Measurements from ENCODE around the gene LEFTY1. TPM values are rescaled to one million over a fixed set of nuclear protein-coding genes. Genes with fewer than 3 reads are reported as not detected.
A peak's percentile ranks its signal among the peaks of the same experiment; 100 is the strongest.

LEFTY1 gene
- total and polyA plus RNA-seq, 2 of the 13 experiments (the other 11 are each of a cell fraction or from before 2014, with no cell fraction given) = 0.29 to 0.79 TPM

DNA sequence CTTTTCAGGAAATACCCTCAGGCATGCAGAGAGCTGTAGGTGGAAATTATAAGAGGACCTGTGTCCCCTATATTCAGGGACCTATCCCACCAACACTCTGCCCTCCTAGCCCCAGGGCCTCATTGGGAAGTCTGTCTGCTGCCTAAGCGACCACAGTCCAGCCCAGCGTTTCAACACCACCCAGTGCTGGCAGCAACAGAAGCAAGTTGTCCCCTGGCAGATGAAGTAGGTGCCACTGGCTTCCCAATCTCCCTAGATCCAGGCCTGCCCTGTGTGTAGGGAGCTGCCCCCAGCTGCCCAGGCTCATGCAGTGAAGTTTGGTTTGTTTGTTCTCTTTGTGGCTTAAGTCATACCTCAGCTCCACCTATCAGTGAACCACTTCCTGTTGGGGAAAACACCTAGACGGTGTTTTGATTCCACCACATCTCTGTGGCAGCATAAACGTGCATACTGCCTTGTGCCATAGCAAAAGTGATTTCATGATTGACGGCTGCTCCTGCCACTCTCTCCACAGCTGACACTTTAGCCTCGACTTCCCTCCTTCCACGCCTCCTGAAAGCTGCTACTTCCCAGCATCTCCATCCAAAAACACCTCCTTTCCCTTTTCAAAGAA lies 8.1 kb upstream of the LEFTY1 start (continued):
- TF ChIP-seq, protein P1, sequence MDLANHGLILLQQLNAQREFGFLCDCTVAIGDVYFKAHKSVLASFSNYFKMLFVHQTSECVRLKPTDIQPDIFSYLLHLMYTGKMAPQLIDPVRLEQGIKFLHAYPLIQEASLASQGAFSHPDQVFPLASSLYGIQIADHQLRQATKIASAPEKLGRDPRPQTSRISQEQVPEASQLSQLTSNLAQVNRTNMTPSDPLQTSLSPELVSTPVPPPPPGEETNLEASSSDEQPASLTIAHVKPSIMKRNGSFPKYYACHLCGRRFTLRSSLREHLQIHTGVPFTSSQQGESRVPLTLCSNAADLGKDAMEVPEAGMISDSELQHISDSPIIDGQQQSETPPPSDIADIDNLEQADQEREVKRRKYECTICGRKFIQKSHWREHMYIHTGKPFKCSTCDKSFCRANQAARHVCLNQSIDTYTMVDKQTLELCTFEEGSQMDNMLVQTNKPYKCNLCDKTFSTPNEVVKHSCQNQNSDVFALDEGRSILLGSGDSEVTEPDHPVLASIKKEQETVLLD (CRISPR knock-in tag; IDR thresholded peaks at IDR 0.05; ENCODE audit: low read depth) = no peak
- TF ChIP-seq RFX1 (IDR thresholded peaks at IDR 0.05) (no peak), SRSF1 (optimal IDR thresholded peaks at IDR 0.05; ENCODE audit: low read depth, low read length) (no peak), CBX5 (CRISPR knock-in tag; IDR thresholded peaks at IDR 0.05; ENCODE audit: borderline replicate concordance) (no peak), EHMT2 (IDR thresholded peaks at IDR 0.05; ENCODE audit: borderline replicate concordance, low read depth, low read length) (no peak), MXI1 (IDR thresholded peaks at IDR 0.05; ENCODE audit: borderline replicate concordance, low read depth, low read length) (0 out of 3 replicates have a peak, but pooled peaks have one; percentile 15), ZIK1 (CRISPR knock-in tag; IDR thresholded peaks at IDR 0.05; ENCODE audit: borderline replicate concordance, low read depth) (no peak), GATAD2A (CRISPR knock-in tag; IDR thresholded peaks at IDR 0.05) (peak; percentile 50), ARHGAP35 (CRISPR knock-in tag; IDR thresholded peaks at IDR 0.05; ENCODE audit: borderline replicate concordance) (peak; percentile 29; the same call in 1 of the 2 replicates), PHF21A (CRISPR knock-in tag; IDR thresholded peaks at IDR 0.05) (peak; percentile 46; the same call in 1 of the 2 replicates), TAF1 (CRISPR knock-in tag; IDR thresholded peaks at IDR 0.05) (no peak), MAFG (CRISPR knock-in tag; IDR thresholded peaks at IDR 0.05) (no peak), MED1 (CRISPR knock-in tag; IDR thresholded peaks at IDR 0.05) (peak; percentile 46), HMG20A (CRISPR knock-in tag; IDR thresholded peaks at IDR 0.05; ENCODE audit: borderline replicate concordance) (peak; percentile 22; the same call in 1 of the 2 replicates), ZNF468 (CRISPR knock-in tag; IDR thresholded peaks at IDR 0.05) (no peak), MIER2 (CRISPR knock-in tag; IDR thresholded peaks at IDR 0.05) (no peak), ZNF496 (CRISPR knock-in tag; IDR thresholded peaks at IDR 0.05; ENCODE audit: insufficient replicate concordance) (no peak), AGO2 (optimal IDR thresholded peaks at IDR 0.05; ENCODE audit: low read depth, low read length) (no peak), NFYC (CRISPR knock-in tag; IDR thresholded peaks at IDR 0.05) (peak; percentile 50), ZFY (CRISPR knock-in tag; IDR thresholded peaks at IDR 0.05) (0 out of 2 replicates have a peak, but pooled peaks have one; percentile 32)
- TF ChIP-seq, protein P2, sequence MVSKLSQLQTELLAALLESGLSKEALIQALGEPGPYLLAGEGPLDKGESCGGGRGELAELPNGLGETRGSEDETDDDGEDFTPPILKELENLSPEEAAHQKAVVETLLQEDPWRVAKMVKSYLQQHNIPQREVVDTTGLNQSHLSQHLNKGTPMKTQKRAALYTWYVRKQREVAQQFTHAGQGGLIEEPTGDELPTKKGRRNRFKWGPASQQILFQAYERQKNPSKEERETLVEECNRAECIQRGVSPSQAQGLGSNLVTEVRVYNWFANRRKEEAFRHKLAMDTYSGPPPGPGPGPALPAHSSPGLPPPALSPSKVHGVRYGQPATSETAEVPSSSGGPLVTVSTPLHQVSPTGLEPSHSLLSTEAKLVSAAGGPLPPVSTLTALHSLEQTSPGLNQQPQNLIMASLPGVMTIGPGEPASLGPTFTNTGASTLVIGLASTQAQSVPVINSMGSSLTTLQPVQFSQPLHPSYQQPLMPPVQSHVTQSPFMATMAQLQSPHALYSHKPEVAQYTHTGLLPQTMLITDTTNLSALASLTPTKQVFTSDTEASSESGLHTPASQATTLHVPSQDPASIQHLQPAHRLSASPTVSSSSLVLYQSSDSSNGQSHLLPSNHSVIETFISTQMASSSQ (IDR thresholded peaks at IDR 0.05; ENCODE audit: low read depth) = no peak
- TF ChIP-seq, protein P2 (CRISPR knock-in tag; IDR thresholded peaks at IDR 0.05; ENCODE audit: borderline replicate concordance) = no peak
- TF ChIP-seq, protein P3, sequence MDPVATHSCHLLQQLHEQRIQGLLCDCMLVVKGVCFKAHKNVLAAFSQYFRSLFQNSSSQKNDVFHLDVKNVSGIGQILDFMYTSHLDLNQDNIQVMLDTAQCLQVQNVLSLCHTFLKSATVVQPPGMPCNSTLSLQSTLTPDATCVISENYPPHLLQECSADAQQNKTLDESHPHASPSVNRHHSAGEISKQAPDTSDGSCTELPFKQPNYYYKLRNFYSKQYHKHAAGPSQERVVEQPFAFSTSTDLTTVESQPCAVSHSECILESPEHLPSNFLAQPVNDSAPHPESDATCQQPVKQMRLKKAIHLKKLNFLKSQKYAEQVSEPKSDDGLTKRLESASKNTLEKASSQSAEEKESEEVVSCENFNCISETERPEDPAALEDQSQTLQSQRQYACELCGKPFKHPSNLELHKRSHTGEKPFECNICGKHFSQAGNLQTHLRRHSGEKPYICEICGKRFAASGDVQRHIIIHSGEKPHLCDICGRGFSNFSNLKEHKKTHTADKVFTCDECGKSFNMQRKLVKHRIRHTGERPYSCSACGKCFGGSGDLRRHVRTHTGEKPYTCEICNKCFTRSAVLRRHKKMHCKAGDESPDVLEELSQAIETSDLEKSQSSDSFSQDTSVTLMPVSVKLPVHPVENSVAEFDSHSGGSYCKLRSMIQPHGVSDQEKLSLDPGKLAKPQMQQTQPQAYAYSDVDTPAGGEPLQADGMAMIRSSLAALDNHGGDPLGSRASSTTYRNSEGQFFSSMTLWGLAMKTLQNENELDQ (CRISPR knock-in tag; IDR thresholded peaks at IDR 0.05; ENCODE audit: borderline replicate concordance) = no peak
